GM18861 (cell line): ENCODE results near the gene CNIH2.
A peak's percentile ranks its signal among the peaks of the same experiment; 100 is the strongest.

Source experiments
- ATAC-seq: cut with Tn5 transposase; IDR thresholded peaks from one replicate; pipeline ENCODE4 v1.9.1; 2021; ENCODE audit not compliant: unreplicated experiment

Gene CNIH2

DNA sequence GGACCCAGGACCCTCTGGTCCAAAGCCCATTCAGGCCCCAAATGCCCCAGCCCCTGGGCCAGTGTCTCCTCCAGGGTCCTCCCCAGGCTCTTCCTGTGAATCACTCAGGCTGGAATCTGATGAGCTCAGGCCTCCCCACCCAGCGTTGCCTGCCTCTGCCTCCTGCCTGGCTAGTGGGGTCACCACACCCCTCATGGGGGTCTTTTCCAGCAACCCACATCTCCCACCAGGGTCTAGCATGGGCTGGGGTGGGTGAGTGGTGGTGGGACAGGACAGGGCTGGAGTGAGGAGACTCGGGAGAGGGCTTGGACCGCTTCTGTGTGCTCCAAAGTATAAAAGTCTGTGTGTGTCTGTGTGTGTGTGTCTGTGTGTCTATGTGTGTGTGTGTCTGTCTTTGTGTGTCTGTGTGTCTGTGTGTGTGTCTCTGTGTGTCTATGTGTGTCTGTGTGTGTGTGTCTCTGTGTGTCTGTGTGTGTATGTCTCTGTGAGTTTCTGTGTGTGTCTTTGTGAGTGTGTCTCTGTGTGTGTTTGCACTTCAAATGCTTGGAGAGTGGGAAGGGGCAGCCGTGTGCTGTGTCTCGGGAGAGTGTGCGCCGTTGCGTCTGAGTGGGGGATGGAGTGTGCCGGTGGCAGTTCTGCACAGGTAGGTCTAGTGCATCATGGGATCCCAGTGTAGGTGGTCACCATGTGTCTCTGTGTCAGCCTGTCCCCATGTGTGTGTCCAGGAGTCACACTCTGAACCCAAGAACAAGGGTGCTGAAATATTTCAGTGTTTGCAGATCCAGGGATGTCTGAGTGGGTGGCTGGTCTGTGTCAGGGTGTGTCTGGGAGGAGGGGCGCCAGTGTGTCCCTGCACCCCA, 49.4 kb downstream of the CNIH2 start:
- no peak for ATAC-seq

- no peak for ATAC-seq
These were observed 50.0 kb downstream of the CNIH2 start for GRCh38 chr11:66328031-66328301.

GRCh38 chr11:66328302-66329144, 50.5 kb downstream of the CNIH2 start:
- peak; percentile 52 for ATAC-seq

GRCh38 chr11:66329165-66329673, 51.2 kb downstream of the CNIH2 start:
- ATAC-seq = no peak

DNA sequence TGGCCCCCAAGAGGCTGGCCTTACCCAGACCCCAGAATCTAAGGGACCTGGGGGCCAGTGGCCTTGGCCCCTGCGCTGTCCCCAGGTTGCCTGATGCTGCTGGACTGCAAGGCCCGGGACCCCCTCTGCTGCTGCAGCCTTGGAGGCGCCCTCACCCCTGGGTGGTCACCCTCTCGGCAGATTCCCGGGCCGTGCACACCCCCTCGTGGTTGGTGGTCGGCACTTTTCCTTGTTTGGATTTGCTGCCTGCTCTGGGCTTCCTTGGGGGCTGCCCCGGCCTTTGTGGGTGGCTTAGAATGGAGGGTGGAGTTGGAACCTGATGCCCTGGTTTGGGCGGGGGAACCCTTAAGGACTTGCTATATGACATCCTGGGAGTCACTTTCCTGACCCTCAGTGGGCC, 53.0 kb downstream of the CNIH2 start:
- no peak for ATAC-seq

DNA sequence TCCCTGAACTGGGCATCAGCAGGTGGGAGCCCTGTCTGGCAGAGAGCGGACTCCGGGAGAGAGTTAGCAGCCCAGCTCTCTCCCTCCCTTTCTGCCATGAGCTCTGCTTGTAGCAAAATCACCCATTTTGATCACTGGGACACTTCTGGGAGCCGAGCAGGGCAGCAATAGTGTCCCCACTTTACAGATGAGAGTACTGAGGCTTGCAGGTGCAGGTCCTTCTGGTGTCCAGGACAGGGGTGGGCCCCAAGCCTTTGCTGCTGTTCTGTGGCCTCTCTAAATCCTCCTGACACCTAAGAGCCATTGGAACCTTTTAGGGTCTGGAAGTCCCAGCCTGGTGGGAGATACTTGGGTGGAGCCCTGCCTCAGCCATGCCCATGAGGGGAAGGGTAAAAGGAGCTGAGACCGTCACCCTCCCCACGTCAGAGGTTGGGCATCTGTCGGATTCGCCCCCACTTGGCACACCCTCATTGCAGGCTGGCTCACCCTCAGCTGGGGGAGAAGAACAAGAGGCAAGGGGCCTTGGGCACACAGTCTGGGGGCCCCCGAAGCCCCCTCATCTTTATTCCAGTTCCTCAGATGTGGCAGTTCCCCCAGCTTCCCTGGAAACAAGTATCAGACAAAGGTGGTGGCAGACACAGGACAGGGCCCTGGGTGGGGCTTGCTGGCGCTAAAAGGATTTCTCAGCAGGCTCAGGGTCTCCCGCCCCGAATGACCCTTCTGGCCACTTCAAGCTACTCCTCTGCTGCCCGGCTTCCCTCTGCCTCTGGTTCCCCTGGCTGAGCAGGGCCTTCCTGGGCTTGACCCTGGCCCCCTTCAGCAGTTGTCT, 53.8 kb downstream of the CNIH2 start:
- no peak for ATAC-seq

- no peak for ATAC-seq
These were observed 54.6 kb downstream of the CNIH2 start for GRCh38 chr11:66332371-66333219.

GRCh38 chr11:66333220-66333877, 55.4 kb downstream of the CNIH2 start:
- no peak for ATAC-seq
